ENCODE data around the gene URM1. TPM values are rescaled to one million over a fixed set of nuclear protein-coding genes. Genes with fewer than 3 reads are reported as not detected.
"Not testable (repeated sequence)": the region's sequence is repeated elsewhere in the genome, so short reads cannot be mapped to it uniquely, and the experiment has no call there.

The URM1 gene
- total RNA-seq, 1 donor from 2014 or later: 73.2 TPM

DNA sequence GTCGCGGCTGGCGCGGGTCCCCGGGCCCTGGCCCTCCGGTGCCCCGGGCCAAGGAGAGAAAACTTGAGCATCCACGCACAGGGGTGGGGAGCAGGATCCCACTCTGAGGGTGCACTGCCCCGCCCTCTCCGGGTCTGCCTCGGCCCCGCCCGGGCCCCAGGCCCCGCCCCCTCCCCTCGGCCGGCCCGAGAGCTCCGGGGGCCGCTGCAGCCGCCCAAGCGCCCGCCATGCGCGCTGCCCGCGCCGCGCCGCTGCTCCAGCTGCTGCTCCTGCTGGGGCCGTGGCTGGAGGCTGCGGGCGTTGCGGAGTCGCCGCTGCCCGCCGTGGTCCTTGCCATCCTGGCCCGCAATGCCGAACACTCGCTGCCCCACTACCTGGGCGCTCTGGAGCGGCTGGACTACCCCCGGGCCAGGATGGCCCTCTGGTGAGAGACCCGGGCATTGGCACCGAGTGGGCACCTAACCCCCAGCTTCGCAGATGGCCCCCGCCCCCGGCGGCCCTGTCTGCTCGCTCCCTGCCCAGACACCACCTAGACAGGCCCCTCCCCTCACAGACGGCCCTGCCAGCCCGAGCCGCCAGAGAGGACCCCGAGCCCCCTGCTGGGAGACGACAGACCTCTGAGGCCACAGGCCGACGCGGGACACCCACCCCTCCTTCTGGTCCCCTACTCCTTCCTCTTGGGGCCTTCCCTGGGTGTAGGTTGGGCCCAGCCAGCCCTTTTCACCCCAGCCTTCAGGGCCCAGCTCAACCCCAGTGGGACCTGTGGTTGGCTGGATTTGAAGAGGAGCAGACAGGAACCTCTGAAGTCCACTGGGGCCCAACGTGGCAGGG, 49.7 kb downstream of the URM1 start, which contains the start of gene CERCAM:
Gene CERCAM (plus strand): TSS at position 207 of the 831 bp plus-strand sequence. CDS start 21 bp downstream, at position 228.
- H3K27ac Mint-ChIP-seq (ENCODE audit: unreplicated experiment): no peak within 1 kb of the TSS
- no peaks in the 10 kb centered on the region for H3K9me3 Mint-ChIP-seq
- peaks cover 2% of the 10 kb centered on the region for H3K27me3 Mint-ChIP-seq (ENCODE audit: low read depth)
- TF ChIP-seq, protein P1, sequence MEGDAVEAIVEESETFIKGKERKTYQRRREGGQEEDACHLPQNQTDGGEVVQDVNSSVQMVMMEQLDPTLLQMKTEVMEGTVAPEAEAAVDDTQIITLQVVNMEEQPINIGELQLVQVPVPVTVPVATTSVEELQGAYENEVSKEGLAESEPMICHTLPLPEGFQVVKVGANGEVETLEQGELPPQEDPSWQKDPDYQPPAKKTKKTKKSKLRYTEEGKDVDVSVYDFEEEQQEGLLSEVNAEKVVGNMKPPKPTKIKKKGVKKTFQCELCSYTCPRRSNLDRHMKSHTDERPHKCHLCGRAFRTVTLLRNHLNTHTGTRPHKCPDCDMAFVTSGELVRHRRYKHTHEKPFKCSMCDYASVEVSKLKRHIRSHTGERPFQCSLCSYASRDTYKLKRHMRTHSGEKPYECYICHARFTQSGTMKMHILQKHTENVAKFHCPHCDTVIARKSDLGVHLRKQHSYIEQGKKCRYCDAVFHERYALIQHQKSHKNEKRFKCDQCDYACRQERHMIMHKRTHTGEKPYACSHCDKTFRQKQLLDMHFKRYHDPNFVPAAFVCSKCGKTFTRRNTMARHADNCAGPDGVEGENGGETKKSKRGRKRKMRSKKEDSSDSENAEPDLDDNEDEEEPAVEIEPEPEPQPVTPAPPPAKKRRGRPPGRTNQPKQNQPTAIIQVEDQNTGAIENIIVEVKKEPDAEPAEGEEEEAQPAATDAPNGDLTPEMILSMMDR (conservative IDR thresholded peaks at IDR 0.05): peak; percentile 37
- H3K4me1 Mint-ChIP-seq: peaks cover 20% of the 10 kb centered on the region
- peak within 1 kb of the TSS; percentile 83 for H3K4me3 Mint-ChIP-seq
- no peaks in the 10 kb centered on the region for H3K36me3 Mint-ChIP-seq (ENCODE audit: low read depth)
- DNase-seq (ENCODE audit: low read depth, low spot score): peak; percentile 60

DNA sequence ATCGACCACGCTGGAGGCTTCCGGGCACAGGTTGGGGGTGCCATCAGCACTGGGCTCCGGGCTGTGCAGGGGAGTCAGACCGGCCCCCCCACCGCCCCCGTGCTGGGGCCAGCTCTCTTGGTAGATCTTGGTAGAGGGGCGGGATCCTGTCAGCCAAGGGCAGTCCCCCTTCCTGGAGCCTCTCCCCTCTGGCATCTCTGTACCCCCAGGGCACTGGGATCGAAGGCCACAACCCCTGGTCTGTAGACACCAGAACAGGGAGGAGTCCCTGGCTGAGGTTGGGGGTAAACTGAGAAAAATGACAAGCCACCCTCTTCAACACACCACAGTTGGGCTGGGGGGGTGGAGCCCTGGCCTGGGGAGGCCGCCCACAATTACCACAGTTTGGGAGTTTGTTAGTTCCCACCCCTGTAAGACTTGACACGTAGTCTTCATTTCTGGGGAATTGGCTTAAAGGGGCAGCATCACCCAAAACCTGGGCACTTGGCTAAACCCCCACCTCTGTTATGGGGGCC, 50.4 kb downstream of the URM1 start:
- Mint-ChIP-seq H3K27me3 (ENCODE audit: low read depth) (no peaks in the 10 kb centered on the region), H3K9me3 (no peaks in the 10 kb centered on the region), H3K36me3 (ENCODE audit: low read depth) (no peaks in the 10 kb centered on the region), H3K27ac (ENCODE audit: unreplicated experiment) (no peak overlapping the region), H3K4me3 (peak overlapping the region; percentile 83), H3K4me1 (peaks cover 13% of the 10 kb centered on the region)
- DNase-seq (ENCODE audit: low read depth, low spot score): no peak
- TF ChIP-seq, protein P1 (conservative IDR thresholded peaks at IDR 0.05): no peak

DNA sequence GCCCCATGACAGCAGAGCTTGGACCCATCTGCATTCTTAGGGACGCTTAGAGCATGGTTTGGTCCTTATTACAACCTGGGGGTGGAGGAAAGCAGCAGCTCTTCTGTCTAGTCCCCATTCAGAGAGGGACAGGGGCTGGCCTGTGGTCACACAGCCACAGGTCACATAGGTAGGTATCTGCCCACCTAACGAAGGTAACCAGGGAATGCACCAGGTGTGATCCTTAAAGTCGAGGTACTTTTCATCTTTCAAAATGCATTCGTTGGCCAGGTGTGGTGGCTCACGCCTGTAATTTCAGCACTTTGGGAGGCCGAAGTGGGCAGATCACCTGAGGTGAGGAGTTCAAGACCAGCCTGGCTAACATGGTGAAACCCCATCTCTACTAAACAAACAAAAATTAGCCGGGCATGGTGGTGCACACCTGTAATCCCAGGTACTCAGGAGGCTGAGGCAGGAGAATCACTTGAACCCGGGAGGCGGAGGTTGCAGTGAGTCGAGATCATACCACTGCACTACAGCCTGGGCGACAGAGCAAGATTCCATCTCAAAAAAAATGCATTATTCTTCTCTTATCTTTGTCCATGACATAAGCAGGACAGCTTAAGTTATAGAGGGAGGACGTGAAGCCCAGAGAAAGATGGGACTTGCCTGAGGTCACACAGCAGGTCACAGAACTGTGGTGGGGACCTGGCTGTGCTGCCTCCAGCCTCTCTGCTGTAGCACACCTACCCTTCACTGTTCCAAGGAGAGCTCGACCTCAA, 51.0 kb downstream of the URM1 start:
- peak overlapping the region; percentile 51 for H3K4me3 Mint-ChIP-seq
- not testable (repeated sequence) for H3K27ac Mint-ChIP-seq (ENCODE audit: unreplicated experiment); DNase-seq (ENCODE audit: low read depth, low spot score); H3K36me3 Mint-ChIP-seq (ENCODE audit: low read depth); H3K4me1 Mint-ChIP-seq; H3K9me3 Mint-ChIP-seq; H3K27me3 Mint-ChIP-seq (ENCODE audit: low read depth)

DNA sequence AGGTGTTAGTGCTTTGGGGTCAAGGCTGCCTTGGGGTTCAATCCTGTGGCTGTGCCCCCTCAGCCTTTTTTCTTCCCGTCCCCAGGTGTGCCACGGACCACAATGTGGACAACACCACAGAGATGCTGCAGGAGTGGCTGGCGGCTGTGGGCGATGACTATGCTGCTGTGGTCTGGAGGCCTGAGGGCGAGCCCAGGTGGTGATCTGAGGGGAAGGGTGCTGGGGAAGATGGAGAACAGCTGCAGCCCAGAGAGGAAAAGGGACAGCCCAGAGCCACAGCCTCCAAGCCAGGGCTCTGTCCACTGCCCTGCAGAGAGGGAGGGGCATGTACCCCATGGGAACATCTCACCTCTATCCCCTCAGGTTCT, 51.6 kb downstream of the URM1 start:
- Mint-ChIP-seq H3K4me1 (peaks cover 8% of the 10 kb centered on the region), H3K9me3 (no peaks in the 10 kb centered on the region), H3K27me3 (ENCODE audit: low read depth) (no peaks in the 10 kb centered on the region), H3K4me3 (peak overlapping the region; percentile 51), H3K27ac (ENCODE audit: unreplicated experiment) (no peak overlapping the region), H3K36me3 (ENCODE audit: low read depth) (no peaks in the 10 kb centered on the region)
- no peak for DNase-seq (ENCODE audit: low read depth, low spot score)
- TF ChIP-seq, protein P1 (conservative IDR thresholded peaks at IDR 0.05): no peak

DNA sequence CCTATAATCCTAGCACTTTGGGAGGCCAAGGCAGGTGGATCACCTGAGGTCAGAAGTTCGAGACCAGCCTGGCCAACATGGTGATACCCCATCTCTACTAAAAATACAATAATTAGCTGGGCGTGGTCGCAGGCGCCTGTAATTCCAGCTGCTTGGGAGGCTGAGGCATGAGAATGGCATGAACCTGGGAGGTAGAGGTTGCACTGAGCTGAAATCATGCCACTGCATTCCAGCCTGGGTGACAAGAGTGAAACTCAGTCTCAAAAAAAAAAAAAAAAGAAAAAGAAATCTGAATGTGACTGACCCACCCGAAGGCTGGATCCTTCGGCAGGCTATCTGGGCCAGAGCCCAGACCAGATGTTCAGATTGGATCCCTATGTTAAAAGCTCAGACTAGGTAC, 52.2 kb downstream of the URM1 start:
- not testable (repeated sequence) for H3K4me1 Mint-ChIP-seq; H3K27ac Mint-ChIP-seq (ENCODE audit: unreplicated experiment); H3K4me3 Mint-ChIP-seq; H3K9me3 Mint-ChIP-seq; DNase-seq (ENCODE audit: low read depth, low spot score); H3K27me3 Mint-ChIP-seq (ENCODE audit: low read depth); H3K36me3 Mint-ChIP-seq (ENCODE audit: low read depth)

DNA sequence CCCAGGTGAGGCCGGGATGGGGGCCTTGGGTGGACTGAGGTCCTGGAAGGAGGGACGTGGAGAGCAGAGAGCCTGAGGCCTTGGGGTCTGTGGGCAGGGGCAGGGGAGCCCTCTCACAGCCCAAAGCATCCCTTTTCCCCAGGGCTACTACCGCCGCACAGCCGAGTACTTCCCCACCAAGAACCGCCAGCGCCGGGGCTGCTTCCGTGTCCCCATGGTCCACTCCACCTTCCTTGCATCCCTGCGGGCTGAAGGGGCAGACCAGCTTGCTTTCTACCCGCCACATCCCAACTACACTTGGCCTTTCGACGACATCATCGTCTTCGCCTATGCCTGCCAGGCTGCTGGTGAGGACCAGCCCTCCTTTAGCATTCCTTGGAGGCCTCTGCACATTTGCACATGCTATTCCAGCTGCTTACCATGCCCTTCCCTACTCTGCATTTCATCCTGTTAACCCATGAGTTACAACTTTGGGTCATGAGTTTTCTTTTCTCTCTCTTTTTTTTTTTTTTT, 53.1 kb downstream of the URM1 start:
- Mint-ChIP-seq H3K9me3 (no peaks in the 10 kb centered on the region), H3K36me3 (ENCODE audit: low read depth) (no peaks in the 10 kb centered on the region), H3K4me1 (peaks cover 7% of the 10 kb centered on the region), H3K4me3 (peak overlapping the region; percentile 51), H3K27me3 (ENCODE audit: low read depth) (no peaks in the 10 kb centered on the region), H3K27ac (ENCODE audit: unreplicated experiment) (no peak overlapping the region)
- TF ChIP-seq, protein P1 (conservative IDR thresholded peaks at IDR 0.05): no peak
- no peak for DNase-seq (ENCODE audit: low read depth, low spot score)

Measured in neural crest cell (in vitro differentiated cells).